Osteocyte (in vitro differentiated cells): ENCODE results near the gene KRT12. TPM values are rescaled to one million over a fixed set of nuclear protein-coding genes. Genes with fewer than 3 reads are reported as not detected.

Source experiments
- DNase-seq: peaks from one replicate; pipeline ENCODE4 v3.0.0; 2021; ENCODE audit warnings: mixed read lengths; ENCODE audit not compliant: unreplicated experiment; ENCODE audit errors: extremely low spot score
- H3K27ac Mint-ChIP-seq: one replicate; pipeline ENCODE4 v1.8.0; 2021; ENCODE audit warnings: mild to moderate bottlenecking, mixed read lengths; ENCODE audit not compliant: unreplicated experiment
- H3K27me3 Mint-ChIP-seq: one replicate; pipeline ENCODE4 v1.8.0; 2021; ENCODE audit warnings: mixed read lengths; ENCODE audit not compliant: unreplicated experiment
- H3K36me3 Mint-ChIP-seq: one replicate; pipeline ENCODE4 v1.8.0; 2021; ENCODE audit warnings: mixed read lengths; ENCODE audit not compliant: unreplicated experiment
- H3K4me1 Mint-ChIP-seq: one replicate; pipeline ENCODE4 v1.8.0; 2021; ENCODE audit warnings: mixed read lengths; ENCODE audit not compliant: unreplicated experiment
- H3K4me3 Mint-ChIP-seq: one replicate; pipeline ENCODE4 v1.8.0; 2021; ENCODE audit warnings: mild to moderate bottlenecking, moderate library complexity, mixed read lengths; ENCODE audit not compliant: unreplicated experiment
- H3K9me3 Mint-ChIP-seq: one replicate; pipeline ENCODE4 v1.8.0; 2021; ENCODE audit warnings: mixed read lengths; ENCODE audit not compliant: unreplicated experiment
- CTCF ChIP-seq: fragments of 200-600 bp; sonication (generic); IDR thresholded peaks from 2 replicates; pipeline ENCODE4 v1.5.0; 2021; ENCODE audit warnings: antibody characterized with exemption, mild to moderate bottlenecking, moderate library complexity
- long read RNA-seq: library from polyadenylated mRNA; unstranded; transcript quantifications from one replicate; pipeline ENCODE4 v2.0.0, GENCODE V29; 2021
- total RNA-seq: library from RNA; stranded (reverse); gene quantifications from 2 replicates; pipeline ENCODE4 v1.2.1, GENCODE V29; 2021

The KRT12 gene
- not detected in 2 replicates for total RNA-seq
- long read RNA-seq, result 0 reads

DNA sequence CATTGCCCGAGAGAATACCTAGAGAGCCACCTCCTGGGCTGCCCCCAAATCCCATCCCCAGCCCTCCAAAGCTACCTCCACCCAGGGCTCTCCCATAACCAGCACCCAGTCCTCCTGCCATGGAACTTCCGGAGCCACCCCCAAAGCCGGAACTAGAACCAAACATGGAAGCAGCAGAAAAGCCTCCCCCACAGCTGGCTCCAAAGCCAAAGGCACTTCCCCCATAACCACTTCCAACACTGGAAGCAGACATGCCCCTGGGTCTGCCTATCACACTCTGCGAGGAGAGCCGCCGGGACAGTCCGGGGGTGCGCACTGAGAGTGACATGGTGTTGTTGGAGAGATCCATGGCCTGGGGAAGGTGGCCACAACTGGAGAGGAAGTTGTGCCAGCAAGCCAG, at the start of gene KRT12:
TSS of gene KRT12 (minus strand) at position 386 of the 400 bp plus-strand sequence. CDS start at position 349, 37 bp downstream.
- H3K9me3 Mint-ChIP-seq, result no peaks in the 10 kb centered on the region
- no peak within 1 kb of the TSS for H3K4me3 Mint-ChIP-seq
- peaks cover 3% of the 10 kb centered on the region for H3K4me1 Mint-ChIP-seq
- no peaks in the 10 kb centered on the region for H3K36me3 Mint-ChIP-seq
- no peak for TF ChIP-seq CTCF
- peaks cover 11% of the 10 kb centered on the region for H3K27me3 Mint-ChIP-seq
- DNase-seq, result no peak
- H3K27ac Mint-ChIP-seq, result no peak within 1 kb of the TSS

GRCh38 chr17:40916366-40916765, 49.3 kb upstream of the KRT12 start:
- H3K27ac Mint-ChIP-seq, result no peak overlapping the region
- TF ChIP-seq CTCF, result no peak
- H3K9me3 Mint-ChIP-seq, result no peaks in the 10 kb centered on the region
- H3K36me3 Mint-ChIP-seq, result no peaks in the 10 kb centered on the region
- H3K27me3 Mint-ChIP-seq, result no peaks in the 10 kb centered on the region
- no peak for DNase-seq
- no peak overlapping the region for H3K4me3 Mint-ChIP-seq
- peaks cover 14% of the 10 kb centered on the region for H3K4me1 Mint-ChIP-seq

- H3K4me3 Mint-ChIP-seq, result no peak overlapping the region
- no peaks in the 10 kb centered on the region for H3K36me3 Mint-ChIP-seq
- peak overlapping the region; percentile 28 for H3K27ac Mint-ChIP-seq
- H3K4me1 Mint-ChIP-seq, result peaks cover 19% of the 10 kb centered on the region
- DNase-seq, result no peak
- H3K9me3 Mint-ChIP-seq, result no peaks in the 10 kb centered on the region
- H3K27me3 Mint-ChIP-seq, result no peaks in the 10 kb centered on the region
- no peak for TF ChIP-seq CTCF
These were observed 48.8 kb upstream of the KRT12 start for GRCh38 chr17:40915721-40916256.

DNA sequence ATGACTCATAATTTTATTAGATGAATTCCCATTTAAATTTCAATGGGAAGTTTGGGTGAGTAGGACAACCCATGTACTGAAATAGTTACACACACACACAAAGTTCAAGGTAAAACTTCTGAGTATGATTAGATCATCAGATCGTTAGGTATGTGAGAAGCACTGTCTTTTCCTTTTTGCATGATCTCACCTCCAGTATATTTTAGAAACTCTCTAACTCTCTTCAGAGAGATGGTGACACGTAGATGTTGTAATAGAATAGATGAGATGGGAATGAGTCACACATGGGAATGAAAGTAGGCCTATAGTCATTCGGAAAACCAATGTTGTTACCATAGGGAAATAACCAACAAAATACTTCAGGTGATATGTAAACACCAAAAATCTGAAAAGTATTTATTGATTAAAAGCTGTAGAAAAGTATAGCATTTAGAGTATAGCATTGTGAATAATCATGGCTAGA, 48.2 kb upstream of the KRT12 start:
- H3K27ac Mint-ChIP-seq, result peak overlapping the region; percentile 29

More for the DNA sequence above, 48.2 kb upstream of the KRT12 start:
- H3K27me3 Mint-ChIP-seq, result no peaks in the 10 kb centered on the region
- no peaks in the 10 kb centered on the region for H3K36me3 Mint-ChIP-seq
- DNase-seq, result no peak
- peaks cover 25% of the 10 kb centered on the region for H3K4me1 Mint-ChIP-seq
- TF ChIP-seq CTCF, result no peak
- H3K9me3 Mint-ChIP-seq, result no peaks in the 10 kb centered on the region
- H3K4me3 Mint-ChIP-seq, result no peak overlapping the region
